HepG2 (cell line): Measurements from ENCODE around the gene PIK3CD.

Experiments
- EED ChIP-seq: sonication (generic); formaldehyde crosslinking; IDR thresholded peaks from 2 replicates; pipeline ENCODE4 v1.5.0; 2020; ENCODE audit warnings: mild to moderate bottlenecking, missing genetic modification reagents
- SMC3 ChIP-seq: IDR thresholded peaks from 2 replicates; pipeline ENCODE4 v1.6.1; 2011; ENCODE audit warnings: low read length, improper control_type of control experiment
- STAG1 ChIP-seq: sonication (generic); formaldehyde crosslinking; IDR thresholded peaks from 2 replicates; pipeline ENCODE4 v1.4.0; 2020; ENCODE audit warnings: missing genetic modification reagents
- ZNF20 ChIP-seq: sonication (generic); formaldehyde crosslinking; IDR thresholded peaks from 2 replicates; pipeline ENCODE4 v1.4.0; 2020; ENCODE audit warnings: mild to moderate bottlenecking, moderate library complexity, missing genetic modification reagents
- TF ChIP-seq, protein P1 (sequence below): sonication (generic); formaldehyde crosslinking; IDR thresholded peaks from 2 replicates; pipeline ENCODE4 v1.5.0; 2020; ENCODE audit warnings: mild to moderate bottlenecking, missing genetic modification reagents, moderate library complexity
- TF ChIP-seq, protein P2 (sequence below): sonication (generic); formaldehyde crosslinking; IDR thresholded peaks from 2 replicates; pipeline ENCODE4 v1.8.0; 2022; ENCODE audit warnings: mild to moderate bottlenecking, missing genetic modification reagents, borderline replicate concordance

DNA sequence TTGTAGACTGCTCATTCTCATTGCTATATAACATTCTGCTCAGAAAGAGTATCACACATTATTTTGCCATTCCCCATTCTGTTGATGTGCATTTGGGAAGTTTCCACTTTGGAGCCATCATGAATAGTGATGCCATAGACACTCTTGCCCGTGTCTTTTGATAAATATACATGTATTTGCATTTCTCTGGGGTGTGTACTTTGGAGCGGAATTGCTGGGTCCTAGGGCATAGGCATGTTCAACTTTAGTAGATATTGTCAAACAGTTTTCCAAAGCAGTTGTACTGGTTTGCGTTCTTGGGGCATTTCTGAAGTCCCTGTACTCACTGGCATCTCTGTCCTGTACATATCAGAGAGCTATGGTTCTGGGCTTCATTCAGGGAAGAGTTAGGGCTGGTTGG is 52.1 kb downstream of the PIK3CD start:
- TF ChIP-seq ZNF20: no peak
- TF ChIP-seq, protein P1, sequence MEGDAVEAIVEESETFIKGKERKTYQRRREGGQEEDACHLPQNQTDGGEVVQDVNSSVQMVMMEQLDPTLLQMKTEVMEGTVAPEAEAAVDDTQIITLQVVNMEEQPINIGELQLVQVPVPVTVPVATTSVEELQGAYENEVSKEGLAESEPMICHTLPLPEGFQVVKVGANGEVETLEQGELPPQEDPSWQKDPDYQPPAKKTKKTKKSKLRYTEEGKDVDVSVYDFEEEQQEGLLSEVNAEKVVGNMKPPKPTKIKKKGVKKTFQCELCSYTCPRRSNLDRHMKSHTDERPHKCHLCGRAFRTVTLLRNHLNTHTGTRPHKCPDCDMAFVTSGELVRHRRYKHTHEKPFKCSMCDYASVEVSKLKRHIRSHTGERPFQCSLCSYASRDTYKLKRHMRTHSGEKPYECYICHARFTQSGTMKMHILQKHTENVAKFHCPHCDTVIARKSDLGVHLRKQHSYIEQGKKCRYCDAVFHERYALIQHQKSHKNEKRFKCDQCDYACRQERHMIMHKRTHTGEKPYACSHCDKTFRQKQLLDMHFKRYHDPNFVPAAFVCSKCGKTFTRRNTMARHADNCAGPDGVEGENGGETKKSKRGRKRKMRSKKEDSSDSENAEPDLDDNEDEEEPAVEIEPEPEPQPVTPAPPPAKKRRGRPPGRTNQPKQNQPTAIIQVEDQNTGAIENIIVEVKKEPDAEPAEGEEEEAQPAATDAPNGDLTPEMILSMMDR (CRISPR knock-in tag): no peak
- TF ChIP-seq, protein P2, sequence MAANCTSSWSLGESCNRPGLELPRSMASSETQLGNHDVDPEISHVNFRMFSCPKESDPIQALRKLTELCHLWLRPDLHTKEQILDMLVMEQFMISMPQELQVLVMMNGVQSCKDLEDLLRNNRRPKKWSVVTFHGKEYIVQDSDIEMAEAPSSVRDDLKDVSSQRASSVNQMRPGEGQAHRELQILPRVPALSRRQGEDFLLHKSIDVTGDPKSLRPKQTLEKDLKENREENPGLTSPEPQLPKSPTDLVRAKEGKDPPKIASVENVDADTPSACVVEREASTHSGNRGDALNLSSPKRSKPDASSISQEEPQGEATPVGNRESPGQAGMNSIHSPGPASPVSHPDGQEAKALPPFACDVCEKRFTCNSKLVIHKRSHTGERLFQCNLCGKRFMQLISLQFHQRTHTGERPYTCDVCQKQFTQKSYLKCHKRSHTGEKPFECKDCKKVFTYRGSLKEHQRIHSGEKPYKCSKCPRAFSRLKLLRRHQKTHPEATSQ (CRISPR knock-in tag): no peak
- TF ChIP-seq STAG1 (CRISPR knock-in tag): no peak
- TF ChIP-seq SMC3: no peak
- TF ChIP-seq EED: no peak
